ENCODE results near the gene S1PR2. TPM values are rescaled to one million over a fixed set of nuclear protein-coding genes. Genes with fewer than 3 reads are reported as not detected.
A peak's percentile ranks its signal among the peaks of the same experiment; 100 is the strongest.

Gene S1PR2
- total RNA-seq, 1 donor, result 35.4 TPM

- no peak for TF ChIP-seq CTCF (IDR thresholded peaks at IDR 0.05; ENCODE audit: insufficient read depth, low read depth, low read length)
- no peak for DNase-seq (ENCODE audit: low read depth)
- H3K4me3 ChIP-seq (ENCODE audit: low read depth, low read length), result no peak overlapping the region
Measured at GRCh38 chr19:10211691-10212090, 19.4 kb downstream of the S1PR2 start.

- no peak overlapping the region for H3K4me3 ChIP-seq (ENCODE audit: low read depth, low read length)
- no peak for DNase-seq (ENCODE audit: low read depth)
- no peak for TF ChIP-seq CTCF (IDR thresholded peaks at IDR 0.05; ENCODE audit: insufficient read depth, low read depth, low read length)
Measured at GRCh38 chr19:10211061-10211460, 20.1 kb downstream of the S1PR2 start.

GRCh38 chr19:10209315-10209714 lies 21.8 kb downstream of the S1PR2 start:
- no peak overlapping the region for H3K4me3 ChIP-seq (ENCODE audit: low read depth, low read length)
- TF ChIP-seq CTCF (IDR thresholded peaks at IDR 0.05; ENCODE audit: insufficient read depth, low read depth, low read length), result no peak
- peak; percentile 7 for DNase-seq (ENCODE audit: low read depth)

GRCh38 chr19:10207026-10207425 lies 24.1 kb downstream of the S1PR2 start:
- TF ChIP-seq CTCF (IDR thresholded peaks at IDR 0.05; ENCODE audit: insufficient read depth, low read depth, low read length), result no peak
- DNase-seq (ENCODE audit: low read depth), result no peak
- H3K4me3 ChIP-seq (ENCODE audit: low read depth, low read length), result no peak overlapping the region

GRCh38 chr19:10206226-10206885 lies 24.8 kb downstream of the S1PR2 start:
- peak; percentile 28 for DNase-seq (ENCODE audit: low read depth)
- TF ChIP-seq CTCF (IDR thresholded peaks at IDR 0.05; ENCODE audit: insufficient read depth, low read depth, low read length), result no peak
- no peak overlapping the region for H3K4me3 ChIP-seq (ENCODE audit: low read depth, low read length)

GRCh38 chr19:10205636-10206035 lies 25.5 kb downstream of the S1PR2 start:
- no peak overlapping the region for H3K4me3 ChIP-seq (ENCODE audit: low read depth, low read length)
- no peak for TF ChIP-seq CTCF (IDR thresholded peaks at IDR 0.05; ENCODE audit: insufficient read depth, low read depth, low read length)
- DNase-seq (ENCODE audit: low read depth), result no peak

- no peak overlapping the region for H3K4me3 ChIP-seq (ENCODE audit: low read depth, low read length)
- no peak for DNase-seq (ENCODE audit: low read depth)
- no peak for TF ChIP-seq CTCF (IDR thresholded peaks at IDR 0.05; ENCODE audit: insufficient read depth, low read depth, low read length)
Measured at GRCh38 chr19:10203686-10204085, 27.4 kb downstream of the S1PR2 start.
